DOHH2 (cell line): ENCODE results near the gene CYTH3.

Experiments
- CTCF ChIP-seq: fragments of 200-600 bp; sonication (generic); IDR thresholded peaks from one replicate; pipeline ENCODE4 v1.5.1; 2014; ENCODE audit warnings: antibody characterized with exemption, mild to moderate bottlenecking, low read depth, low read length; ENCODE audit not compliant: poor library complexity, severe bottlenecking
- EZH2phosphoT487 ChIP-seq: fragments of 200-600 bp; sonication (generic); IDR thresholded peaks from 2 replicates; pipeline ENCODE4 v1.6.1; 2017; ENCODE audit warnings: borderline replicate concordance, mild to moderate bottlenecking, antibody characterized with exemption, low read length, moderate library complexity, mixed read lengths

GRCh38 chr7:6193709-6194108, 78.7 kb downstream of the CYTH3 start:
- no peak for TF ChIP-seq EZH2phosphoT487
- TF ChIP-seq CTCF: no peak
